GM19193 (cell line): Measurements from ENCODE around the gene MLX.

Experiments
- POLR2A ChIP-seq: IDR thresholded peaks from 4 replicates; pipeline ENCODE4 v1.6.1; 2011; ENCODE audit not compliant: insufficient read depth, insufficient read length; ENCODE audit errors: extremely low read depth

The MLX gene

GRCh38 chr17:42529061-42529460, 37.8 kb upstream of the MLX start:
- TF ChIP-seq POLR2A, result no peak

- TF ChIP-seq POLR2A, result no peak
Observed at GRCh38 chr17:42530952-42531454, 35.9 kb upstream of the MLX start.

- no peak for TF ChIP-seq POLR2A
Observed at GRCh38 chr17:42531455-42532354, 35.2 kb upstream of the MLX start.

GRCh38 chr17:42535155-42536047, 31.5 kb upstream of the MLX start:
- TF ChIP-seq POLR2A, result no peak

- TF ChIP-seq POLR2A, result peak; percentile 78
Observed at GRCh38 chr17:42536048-42536371, 30.9 kb upstream of the MLX start, which contains the start of gene NAGLU. NAGLU (plus strand) TSS chr17:42536241; CDS start chr17:42536273, 32 bp downstream.

GRCh38 chr17:42536372-42537155, 30.3 kb upstream of the MLX start:
- no peak for TF ChIP-seq POLR2A

GRCh38 chr17:42537156-42537805, 29.6 kb upstream of the MLX start:
- no peak for TF ChIP-seq POLR2A

- no peak for TF ChIP-seq POLR2A
Observed at GRCh38 chr17:42537826-42538451, 29.0 kb upstream of the MLX start.

GRCh38 chr17:42538482-42538881, 28.4 kb upstream of the MLX start:
- TF ChIP-seq POLR2A, result no peak

- no peak for TF ChIP-seq POLR2A
Observed at GRCh38 chr17:42541041-42541833, 25.7 kb upstream of the MLX start.

- no peak for TF ChIP-seq POLR2A
Observed at GRCh38 chr17:42543190-42544079, 23.5 kb upstream of the MLX start.

- no peak for TF ChIP-seq POLR2A
Observed at GRCh38 chr17:42544874-42545283, 22.0 kb upstream of the MLX start.
